GM11168 (cell line): ENCODE results near the gene ORM1.

Experiments
- in situ Hi-C: fragments of 300-500 bp; cut with MboI; formaldehyde crosslinking; loops from one replicate; pipeline ENCODE4 v1.12.0; 2022; ENCODE audit warnings: low sequenced_read_pairs; ENCODE audit not compliant: unreplicated experiment

Gene ORM1

DNA sequence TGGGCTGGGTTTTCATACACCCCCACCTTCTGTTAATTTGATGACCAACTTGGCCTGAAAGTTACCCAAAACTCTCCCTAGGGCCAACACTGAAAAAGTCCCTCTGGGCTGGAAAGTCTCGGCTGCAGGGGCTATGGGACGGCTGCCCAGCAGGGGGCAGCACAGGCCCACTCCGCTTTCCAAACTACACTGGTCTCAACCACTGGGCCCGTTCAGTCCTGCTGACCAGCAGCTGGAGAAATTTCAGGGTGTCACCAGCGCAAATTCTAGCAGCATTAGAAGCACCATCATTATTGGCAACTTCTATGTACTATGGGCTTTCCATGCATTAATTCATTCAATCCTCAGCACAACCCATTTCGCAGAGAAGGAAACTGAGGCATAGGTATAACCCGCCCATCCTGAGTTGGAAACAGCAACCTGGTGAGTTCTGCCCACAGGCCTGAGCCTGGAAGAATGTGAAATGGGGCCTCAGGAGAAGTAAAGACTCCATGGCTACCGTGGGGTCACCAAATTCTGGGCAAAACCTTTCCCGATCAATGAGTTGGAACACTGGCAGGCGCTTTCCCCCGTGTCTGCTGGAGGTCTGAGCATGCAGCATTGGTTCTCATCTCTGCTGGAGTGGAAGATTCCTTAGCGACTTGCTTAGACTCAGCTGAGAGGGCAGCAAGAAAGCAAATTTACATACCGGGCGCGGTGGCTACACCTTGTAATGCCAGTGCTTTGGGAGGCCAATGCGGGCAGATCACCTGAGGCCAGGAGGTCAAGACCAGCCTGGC is 16.4 kb downstream of the ORM1 start:
- in situ Hi-C loops, result no loop called here

DNA sequence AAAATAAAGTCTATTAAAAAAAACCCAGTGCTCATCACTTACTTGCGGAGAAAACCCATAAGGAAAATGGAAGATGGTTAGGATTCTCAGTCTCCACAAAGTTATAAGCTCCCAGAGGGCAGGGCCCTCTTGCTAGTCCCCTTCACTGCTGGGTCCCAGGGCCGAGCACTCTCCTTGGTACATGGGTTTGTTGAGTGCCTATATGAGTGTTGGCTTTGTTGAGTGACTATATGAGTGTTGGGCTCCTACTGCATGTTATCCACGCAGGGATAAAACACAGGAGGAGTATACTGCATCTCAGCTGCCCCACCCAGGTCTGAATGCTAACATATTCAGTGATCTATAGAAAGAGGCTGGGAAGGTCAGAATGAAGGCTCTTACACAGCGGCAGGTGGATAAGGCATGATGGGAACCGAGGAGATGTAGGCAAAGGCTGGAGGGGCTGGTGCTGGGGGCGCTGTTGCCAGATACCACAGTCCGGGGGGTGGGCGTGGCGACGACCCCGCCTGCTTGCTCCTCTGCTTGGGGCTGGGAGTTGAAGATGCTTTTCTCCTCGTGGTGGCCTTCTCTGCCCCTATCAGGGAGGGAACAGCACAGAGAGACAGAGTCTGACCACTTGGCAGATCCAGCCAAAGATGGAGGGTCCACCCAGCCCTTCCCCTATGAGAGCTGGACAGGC is 18.4 kb downstream of the ORM1 start:
- in situ Hi-C loops, result no loop called here

DNA sequence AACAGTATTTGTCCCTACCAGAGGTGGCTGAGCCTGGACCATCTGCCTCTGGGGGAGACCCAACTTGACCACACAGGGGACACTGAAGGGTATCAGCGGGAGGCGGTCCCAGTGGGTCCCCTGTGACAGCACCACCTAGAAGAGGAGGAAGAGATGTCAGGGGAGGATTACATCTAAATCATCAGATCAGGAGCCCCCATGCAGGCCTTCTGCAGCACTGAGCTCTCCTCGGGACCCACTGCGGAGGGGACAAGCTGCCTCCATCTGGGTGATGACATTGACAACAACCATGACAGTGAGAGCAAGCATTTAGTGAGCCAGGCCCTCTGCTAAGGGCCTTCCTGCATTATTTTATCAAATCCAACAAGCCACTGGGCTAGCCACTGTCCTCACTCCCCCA is 19.1 kb downstream of the ORM1 start:
- in situ Hi-C loops, result no loop called here

DNA sequence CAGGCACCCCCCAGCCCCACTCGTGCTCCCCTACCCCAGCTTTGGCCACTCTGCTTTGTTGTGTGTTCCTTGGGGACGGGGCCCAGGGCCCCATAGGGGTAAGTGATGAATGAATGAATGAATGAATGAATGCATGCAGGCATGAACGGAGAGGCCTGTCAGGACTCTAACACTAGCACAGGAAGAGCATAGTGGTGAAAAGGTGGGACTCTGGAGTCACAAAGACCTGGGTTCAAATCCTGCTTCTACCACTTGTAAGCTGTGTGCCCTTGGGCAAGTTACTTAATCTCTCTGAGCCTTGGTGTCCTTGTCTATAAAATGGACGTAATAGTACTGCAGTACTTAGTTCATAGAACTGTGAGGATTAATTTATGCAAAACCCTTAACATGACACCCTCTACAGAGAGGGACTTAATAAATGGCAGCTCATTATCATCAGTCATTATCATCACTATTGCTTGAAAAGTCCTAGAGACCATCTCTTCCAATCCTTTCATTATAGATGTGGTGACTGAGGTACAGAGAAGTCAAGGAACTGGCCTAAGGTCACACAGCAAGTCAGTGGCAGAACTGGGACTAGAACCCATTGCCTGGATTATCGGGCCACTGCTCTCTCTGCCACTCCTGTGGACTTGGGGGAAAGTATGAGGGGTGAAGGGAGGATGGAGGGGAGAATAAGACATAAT is 20.0 kb downstream of the ORM1 start:
- in situ Hi-C loops, result no loop called here

DNA sequence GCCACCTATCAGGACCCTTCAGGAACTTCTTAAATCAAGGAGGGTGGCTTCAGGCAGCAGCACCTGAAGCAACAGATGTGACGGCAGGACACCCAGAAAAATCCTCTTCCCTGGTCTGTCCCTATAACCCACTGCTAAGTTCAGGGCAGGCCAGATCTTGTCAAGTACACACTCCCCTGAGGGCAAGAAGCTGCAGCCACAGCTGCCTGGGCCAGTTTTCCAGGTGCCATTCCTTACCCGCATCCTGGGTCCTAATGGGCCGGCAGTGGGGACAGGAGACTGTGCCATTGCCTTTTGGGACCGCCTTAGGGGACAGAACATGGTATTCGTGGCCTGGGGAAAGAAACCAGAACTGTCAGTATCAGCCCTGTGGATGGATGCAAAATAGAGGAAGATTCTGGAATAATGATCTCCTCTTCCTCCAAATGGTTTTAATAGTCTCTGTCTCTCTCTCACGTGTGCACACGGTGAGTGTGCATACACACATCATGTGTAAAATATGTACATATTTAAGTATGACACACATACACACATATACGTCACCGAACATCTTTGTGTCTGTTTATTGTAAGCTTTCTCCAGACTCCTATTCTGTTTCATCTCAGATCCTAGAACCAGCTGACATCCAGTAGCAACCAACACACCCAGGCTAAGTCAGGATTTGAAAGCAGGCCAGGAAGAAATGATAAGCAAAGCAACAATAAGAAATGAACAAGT is 20.7 kb downstream of the ORM1 start:
- in situ Hi-C loops, result no loop called here

DNA sequence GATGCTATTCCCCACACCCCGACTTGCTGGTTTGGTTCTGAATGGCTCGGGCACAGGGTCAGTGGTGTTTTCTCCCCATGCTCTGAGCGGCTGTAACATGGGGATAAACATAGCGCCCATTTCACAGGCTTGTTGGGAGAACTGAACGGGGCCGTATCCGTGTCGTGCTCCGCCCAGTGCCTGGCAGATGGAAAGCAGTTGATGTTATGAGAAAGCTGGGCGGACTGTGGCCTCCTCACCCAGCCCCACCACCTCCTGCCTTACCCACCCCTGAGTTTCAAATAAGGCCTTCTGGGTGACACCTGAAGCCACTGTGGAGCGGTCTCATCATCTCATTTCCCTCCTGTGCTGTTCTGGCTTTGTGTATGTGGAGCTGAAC is 21.3 kb downstream of the ORM1 start:
- in situ Hi-C loops, result no loop called here

DNA sequence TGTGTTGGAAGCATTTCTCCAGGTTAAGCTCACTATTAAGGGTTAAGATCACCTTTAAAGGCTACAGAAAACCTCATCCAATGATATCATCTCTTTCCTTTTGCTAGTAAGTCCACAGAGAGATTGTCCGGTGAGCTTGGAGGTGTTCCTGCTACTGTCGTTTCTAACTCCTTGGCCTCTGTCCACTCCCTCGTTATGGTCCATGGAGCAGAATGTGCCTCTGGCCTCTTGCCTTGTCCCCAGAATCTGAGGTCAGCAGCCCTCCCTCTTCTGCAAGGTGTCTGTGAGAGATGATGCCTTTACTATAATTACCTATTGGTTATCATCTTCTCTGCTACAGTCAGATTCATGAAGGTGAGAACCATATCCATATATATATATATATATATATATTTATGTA is 21.8 kb downstream of the ORM1 start:
- in situ Hi-C loops, result no loop called here

DNA sequence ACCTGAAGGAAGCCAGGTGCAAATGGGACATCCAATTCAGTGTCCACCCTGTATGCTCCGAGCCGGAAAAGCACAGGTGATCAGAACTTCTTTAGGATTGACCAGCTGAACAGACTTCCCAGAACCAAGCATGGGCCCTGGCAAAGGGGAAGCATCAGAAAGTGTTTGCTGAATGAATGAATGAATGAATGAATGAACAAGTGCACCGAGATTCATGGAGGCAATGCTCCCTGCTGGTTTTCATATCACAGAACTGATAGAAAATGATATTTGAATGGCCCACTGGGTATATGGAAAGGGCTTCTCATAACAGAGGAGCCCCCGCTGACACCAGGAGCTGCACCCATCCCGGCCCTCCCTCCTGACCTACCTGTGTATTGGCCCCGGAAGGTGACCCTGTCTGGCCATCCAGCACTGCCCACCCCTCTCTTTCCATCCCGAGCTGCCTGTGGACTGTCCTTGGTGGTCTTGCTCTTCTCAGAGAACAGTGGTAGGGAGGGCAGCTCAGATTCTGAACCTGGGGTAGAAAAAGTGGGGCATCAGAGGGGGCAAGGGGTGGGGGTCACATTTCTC is 22.7 kb downstream of the ORM1 start:
- in situ Hi-C loops, result no loop called here

DNA sequence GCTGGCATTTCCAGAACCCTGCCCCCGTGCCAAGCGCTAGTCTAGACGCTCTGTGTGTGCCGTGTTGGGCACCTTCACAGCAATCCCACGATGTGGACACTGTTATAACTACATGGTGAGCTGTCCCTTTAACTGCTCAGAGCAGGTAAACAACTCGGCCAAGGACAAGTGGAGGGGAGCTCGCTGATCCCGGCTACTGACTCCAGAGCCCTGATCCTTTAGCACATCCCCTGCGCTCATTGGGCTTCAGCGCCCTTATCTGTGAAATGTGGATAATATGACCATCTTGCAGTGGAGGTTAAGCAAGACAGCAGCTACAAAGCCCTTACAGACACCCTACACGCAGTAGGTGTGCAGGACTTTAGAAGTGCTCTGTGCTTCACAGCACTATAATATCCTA is 23.2 kb downstream of the ORM1 start:
- in situ Hi-C loops, result no loop called here

DNA sequence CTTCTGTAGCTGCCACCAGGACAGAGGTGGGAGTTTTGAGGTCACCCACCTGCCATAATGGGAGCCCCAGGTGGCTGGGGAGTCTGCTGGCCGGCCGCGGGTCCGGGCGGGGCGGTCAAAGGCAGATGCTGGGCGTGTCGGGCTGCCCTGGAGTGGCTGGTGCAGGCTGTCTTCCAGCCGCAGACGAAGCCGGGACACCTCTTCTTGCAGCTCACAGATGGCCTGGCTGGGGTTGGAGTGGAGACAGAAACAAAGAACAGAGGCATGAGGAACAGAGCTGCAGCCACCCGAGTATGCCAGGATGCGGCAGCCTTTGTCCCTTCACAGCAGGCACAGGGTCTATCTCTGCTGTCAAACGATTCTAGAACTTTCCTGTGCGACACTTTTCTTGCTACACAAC is 24.8 kb downstream of the ORM1 start:
- in situ Hi-C loops, result no loop called here

DNA sequence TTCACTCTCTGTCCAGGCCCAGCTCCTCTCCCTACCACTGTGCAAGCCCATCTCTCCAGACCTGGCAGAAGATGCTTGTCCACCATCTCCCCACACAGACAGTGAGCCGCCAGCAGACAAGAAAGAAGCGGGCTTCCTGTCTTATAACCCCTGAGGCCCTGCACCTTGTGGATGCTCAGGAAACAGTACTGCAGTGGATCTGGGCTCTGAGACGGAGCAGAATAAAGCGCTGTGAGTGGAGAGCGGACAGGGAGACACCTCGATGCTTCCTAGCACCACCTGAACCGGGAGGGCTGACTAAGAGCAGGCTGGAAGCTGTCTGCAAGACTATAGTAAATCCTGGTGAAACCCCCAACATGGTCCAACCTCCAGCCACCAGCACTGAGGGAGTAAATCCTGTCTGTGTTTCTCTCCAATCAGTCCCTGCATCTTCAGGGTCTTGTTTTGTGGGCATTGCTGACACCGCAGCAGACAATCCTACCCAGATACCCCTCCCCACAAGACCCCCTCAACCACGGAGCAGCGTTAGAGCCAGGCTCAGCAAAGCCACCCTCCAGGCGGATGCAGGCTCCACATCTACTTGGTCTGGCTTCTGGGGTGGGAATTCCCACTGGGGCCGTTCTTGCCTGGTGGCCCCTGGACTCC is 25.5 kb downstream of the ORM1 start:
- in situ Hi-C loops, result no loop called here

DNA sequence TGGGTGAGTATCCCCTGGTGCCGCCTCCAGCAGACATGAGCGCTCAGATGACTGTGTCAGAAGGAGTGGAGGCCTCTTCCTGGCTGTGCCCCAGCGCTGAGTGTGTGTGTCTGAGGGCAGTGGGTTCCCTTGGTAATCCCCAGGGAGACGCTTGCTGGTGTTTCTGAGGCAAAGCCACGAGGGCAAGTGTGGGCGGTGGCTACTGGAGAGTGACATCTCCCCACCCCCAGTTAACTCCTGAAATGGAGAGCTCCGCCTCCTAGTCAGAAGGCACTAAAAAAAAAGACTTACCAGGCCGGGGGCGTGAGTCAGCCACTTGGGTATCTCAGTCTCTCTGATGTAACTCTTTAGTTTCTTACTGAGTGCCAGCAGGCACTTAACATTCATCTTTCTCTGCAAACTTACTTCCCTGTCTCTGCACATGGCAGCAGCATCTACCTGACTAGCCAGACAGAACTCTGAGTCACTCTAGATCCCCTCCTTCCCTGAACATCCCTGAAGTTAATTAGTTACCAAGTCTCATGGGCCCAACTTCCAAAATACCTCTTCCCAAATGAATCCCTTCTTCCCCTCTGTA is 26.1 kb downstream of the ORM1 start:
- in situ Hi-C loops, result no loop called here

DNA sequence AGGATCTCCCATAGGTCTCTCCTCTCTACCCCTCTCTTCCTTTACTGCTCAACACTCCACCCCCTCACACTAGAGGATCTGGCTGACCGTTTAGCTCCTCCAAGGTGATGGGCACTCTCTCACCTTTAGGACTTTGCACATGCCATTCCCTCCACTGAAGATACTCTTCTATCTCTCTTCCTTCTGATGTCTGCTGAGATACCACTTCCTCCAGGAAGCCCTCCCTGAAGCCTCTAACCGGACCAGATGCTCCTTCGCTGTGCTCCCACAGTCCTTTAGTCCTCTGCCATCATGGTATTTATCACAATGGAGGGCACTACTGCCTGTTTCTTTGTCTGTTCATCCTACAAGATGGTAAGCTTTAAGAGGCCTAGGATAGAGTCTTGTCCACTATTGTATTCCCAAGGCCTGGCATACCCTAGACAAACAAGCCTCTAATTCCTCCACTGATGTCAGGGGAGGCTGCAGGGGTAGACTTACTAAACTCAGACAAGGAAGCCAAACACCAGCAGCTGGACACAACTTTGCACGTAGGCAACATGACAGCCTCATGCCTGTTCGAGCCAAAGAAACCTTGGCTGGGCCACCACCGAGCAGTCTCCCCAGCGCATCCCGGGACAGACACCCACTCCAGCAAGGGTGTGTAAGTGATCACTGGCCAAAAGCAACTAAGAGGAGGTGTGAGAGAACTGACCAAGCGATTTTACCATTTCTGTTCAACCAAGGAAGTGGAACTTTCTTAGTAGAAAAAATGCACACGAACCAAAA is 27.0 kb downstream of the ORM1 start:
- in situ Hi-C loops, result no loop called here

DNA sequence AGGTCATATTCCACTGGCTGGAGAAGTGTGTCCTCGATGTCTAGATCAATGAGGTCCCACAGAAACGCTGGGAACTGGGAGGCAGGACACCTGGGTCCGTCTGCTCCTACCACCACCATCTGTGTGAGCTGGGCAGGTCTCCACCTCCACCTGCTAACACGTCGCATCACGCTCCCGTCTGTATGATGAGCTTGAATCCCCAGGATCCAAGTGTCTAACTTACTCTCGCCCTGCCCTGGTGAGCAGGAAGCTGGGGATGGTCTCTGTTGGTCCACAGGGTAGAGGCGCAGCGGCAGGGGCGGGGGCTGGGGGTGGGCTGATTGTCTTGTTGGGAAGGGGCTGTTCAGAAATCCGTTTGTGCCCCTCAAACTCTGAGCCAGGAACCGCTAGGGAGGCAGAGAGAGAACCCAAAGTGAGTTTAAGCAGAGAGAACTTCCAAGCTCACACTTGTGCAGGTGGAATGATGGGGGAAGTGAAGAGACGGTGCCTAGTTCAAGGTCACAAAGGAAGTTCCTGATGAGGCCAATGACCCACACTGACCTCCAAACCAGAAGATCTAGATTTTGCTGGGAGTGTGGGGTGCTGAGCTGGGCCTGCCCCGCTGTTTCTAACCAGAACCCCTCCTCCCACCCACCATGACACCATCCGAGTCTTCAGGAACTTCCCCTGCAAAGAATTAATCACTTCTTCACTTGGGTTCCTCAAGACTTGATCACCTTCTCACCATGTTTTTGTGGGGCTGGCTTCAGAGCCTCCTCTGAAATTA is 27.9 kb downstream of the ORM1 start:
- in situ Hi-C loops, result no loop called here

DNA sequence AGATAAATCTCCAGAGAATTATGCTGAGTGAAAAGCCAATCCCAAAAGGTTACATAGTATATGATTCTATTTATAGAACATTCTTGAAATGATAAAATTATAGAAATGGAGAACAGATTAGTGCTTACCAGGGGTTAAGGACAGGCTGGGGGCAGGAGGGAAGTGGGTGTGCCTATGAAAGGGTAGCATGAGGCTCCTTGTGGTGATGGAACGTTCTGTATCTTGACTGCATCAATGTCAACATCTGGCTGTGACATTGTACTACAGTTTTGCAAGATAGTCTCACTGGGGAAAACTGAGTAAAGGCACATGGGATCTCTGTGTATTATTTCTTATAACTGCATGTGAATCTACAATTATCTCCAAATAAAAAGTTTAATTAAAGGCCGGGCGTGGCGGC is 29.0 kb downstream of the ORM1 start:
- in situ Hi-C loops, result no loop called here

DNA sequence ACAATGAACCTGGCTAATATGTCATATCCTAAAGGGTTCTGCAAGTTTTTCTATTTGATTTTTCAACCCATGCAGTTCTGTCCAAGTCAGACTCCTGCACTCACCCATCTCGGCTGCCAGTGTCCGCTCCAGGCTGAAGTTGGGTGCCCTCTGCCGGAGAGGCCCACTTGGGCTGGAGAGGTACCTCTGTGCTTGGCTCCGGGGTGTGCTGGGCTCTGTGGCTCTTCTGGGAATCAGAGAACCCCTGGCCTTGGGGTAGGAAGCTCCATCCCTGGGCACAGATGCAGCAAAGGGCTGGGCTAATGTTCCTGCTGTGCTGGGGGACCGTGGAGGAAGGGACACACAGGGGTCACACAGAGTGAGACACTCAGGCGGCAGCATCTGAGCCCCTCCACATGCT is 32.9 kb downstream of the ORM1 start:
- in situ Hi-C loops, result no loop called here

DNA sequence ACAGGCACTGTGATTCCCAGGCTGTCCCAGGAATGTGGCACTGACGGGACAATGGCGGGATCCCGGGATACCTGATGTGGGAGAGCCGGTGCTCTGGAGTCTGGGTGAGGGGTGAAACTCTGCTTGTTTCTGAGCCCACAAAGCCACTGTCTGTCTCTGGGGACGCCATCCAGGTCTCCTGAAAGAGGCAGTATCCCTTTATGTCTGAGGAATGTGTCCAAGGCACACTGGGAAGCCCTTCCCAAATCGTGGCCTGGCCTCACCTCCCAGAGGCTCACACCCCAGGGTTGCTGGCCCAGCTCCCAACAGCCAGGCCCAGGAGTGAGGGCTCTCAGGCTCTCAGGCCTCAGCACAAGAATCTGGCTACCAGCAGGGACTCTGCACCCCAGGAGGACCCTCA is 33.9 kb downstream of the ORM1 start:
- in situ Hi-C loops, result no loop called here

DNA sequence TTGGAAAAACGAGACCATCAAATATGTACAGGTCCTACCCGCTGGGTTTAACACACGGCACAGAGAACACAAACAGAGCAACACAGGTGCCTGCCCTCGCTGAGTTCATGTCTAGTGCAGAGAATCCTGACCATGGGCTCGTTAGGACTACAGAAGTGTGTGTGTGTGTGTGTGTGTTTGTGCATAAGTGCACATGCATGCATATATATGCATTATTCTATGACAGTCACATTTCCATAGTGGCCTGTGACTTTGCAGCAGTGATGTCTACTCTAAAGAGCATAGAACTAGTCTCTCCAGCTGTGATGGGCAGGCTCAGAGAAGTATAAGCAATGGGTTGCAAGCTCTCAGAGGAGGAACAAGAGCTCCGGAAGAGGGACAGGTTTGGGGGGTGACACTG is 34.5 kb downstream of the ORM1 start:
- in situ Hi-C loops, result no loop called here
